ENCODE results near the gene PTX3.

PTX3 gene

DNA sequence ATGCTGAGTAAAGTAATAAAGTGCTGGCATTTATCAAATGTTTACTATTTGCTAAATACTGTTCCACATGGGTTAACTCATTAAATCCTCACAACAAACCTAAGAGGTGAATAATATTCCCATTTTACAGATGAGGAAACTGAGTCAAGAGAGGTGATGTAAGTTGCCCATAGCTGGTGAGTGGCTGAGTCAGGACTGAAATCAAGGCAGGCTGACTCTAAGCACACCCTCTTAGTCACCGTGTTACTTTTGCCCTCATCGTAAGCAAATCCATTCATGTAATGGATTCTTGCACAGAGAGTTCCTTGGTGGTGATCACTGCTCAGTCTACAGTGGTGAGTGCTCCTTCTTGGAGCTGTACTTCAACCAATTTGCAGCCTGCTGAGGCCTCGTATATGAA lies 28.9 kb upstream of the PTX3 start:
- Histone ChIP-seq H3K4me1 (no peaks in the 10 kb centered on the region), H3K27me3 (0 out of 2 replicates have a peak, but pooled peaks cover 3% of the 10 kb centered on the region), H3K9me3 (no peaks in the 10 kb centered on the region), H3K4me3 (ENCODE audit: low read depth, low read length) (no peak overlapping the region), H3K36me3 (no peaks in the 10 kb centered on the region)
- DNase-seq = no peak
- TF ChIP-seq, protein P1, sequence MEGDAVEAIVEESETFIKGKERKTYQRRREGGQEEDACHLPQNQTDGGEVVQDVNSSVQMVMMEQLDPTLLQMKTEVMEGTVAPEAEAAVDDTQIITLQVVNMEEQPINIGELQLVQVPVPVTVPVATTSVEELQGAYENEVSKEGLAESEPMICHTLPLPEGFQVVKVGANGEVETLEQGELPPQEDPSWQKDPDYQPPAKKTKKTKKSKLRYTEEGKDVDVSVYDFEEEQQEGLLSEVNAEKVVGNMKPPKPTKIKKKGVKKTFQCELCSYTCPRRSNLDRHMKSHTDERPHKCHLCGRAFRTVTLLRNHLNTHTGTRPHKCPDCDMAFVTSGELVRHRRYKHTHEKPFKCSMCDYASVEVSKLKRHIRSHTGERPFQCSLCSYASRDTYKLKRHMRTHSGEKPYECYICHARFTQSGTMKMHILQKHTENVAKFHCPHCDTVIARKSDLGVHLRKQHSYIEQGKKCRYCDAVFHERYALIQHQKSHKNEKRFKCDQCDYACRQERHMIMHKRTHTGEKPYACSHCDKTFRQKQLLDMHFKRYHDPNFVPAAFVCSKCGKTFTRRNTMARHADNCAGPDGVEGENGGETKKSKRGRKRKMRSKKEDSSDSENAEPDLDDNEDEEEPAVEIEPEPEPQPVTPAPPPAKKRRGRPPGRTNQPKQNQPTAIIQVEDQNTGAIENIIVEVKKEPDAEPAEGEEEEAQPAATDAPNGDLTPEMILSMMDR (IDR thresholded peaks at IDR 0.05; ENCODE audit: low read depth, low read length) = no peak

DNA sequence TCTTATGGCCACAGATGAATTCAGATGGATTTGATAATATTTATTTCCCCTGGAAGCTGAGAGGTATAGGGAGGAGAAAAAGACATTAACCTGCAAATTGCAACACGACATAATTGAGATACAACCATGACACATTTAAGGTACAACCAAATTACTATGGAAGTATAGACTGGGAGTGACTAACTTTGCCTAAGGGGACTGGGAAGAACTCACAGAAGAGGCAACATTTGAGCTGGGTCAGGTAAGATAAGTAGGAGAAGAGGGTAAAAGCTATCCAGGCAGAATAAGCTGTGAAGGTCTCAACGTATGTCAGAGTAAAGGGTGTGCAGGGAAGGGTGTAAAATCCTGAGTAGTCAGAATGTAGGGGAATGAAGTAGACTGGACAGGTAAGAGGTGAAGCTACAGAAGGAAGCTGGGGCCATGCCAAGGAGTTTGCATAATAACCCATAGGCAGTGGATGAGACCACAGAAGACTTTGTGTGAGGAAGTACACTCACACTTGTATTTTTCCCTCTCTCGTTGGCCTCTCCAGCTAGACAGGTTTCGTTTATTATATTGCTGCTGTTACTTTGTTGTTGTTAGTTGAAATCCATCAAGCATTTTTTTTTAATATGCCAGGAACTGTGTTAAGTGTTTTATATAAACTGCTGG lies 28.0 kb upstream of the PTX3 start:
- DNase-seq = no peak
- Histone ChIP-seq H3K27me3 (0 out of 2 replicates have a peak, but pooled peaks cover 2% of the 10 kb centered on the region), H3K36me3 (no peaks in the 10 kb centered on the region), H3K4me1 (no peaks in the 10 kb centered on the region), H3K9me3 (no peaks in the 10 kb centered on the region), H3K4me3 (ENCODE audit: low read depth, low read length) (no peak overlapping the region)
- TF ChIP-seq, protein P1 (IDR thresholded peaks at IDR 0.05; ENCODE audit: low read depth, low read length) = no peak

DNA sequence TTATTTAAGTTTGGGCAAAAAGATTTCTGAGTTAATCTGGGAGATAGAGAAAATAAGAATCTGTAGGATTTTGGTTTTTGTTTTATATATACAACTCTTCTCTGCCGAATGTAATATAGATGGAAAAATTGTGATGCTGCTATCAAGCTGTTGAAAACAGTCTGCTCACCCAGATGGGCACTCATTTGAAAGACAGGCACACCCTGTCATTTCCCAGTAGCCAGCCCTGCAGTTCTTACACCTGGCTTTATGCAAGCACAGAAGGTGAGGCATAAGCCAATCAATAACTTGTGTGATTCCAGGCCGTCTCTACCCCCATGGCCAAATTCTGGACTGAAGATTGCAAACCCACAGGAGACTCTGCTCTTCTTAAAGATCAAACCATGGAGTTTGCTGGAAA lies 27.1 kb upstream of the PTX3 start:
- no peak for DNase-seq

DNA sequence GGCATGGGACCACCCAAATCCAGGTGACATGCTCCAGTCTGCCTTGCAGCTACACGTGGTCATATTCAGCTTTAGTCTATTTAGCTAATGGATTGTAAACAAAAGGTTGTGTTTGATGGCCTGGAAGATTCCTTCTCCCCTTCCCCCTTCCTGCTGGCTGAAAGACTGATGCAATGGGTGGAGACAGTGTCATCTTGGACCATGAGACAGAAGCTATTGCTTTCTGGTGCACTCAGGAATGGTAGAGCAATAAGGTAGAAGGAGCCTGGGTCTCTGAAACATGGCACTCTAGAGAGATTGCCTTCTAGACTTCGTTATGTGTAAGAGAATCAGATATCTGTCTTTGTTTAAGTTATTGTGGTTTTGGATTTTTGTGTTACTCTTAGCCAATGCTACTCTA lies 25.7 kb upstream of the PTX3 start:
- H3K9me3 ChIP-seq = no peaks in the 10 kb centered on the region
- no peaks in the 10 kb centered on the region for H3K36me3 ChIP-seq
- TF ChIP-seq, protein P1 (IDR thresholded peaks at IDR 0.05; ENCODE audit: low read depth, low read length) = no peak
- H3K27me3 ChIP-seq = no peaks in the 10 kb centered on the region
- H3K4me1 ChIP-seq = no peaks in the 10 kb centered on the region
- DNase-seq = no peak
- H3K4me3 ChIP-seq (ENCODE audit: low read depth, low read length) = no peak overlapping the region

More for the DNA sequence above, 27.1 kb upstream of the PTX3 start:
- Histone ChIP-seq H3K4me1 (no peaks in the 10 kb centered on the region), H3K36me3 (no peaks in the 10 kb centered on the region), H3K4me3 (ENCODE audit: low read depth, low read length) (no peak overlapping the region), H3K27me3 (no peaks in the 10 kb centered on the region), H3K9me3 (no peaks in the 10 kb centered on the region)
- TF ChIP-seq, protein P1 (IDR thresholded peaks at IDR 0.05; ENCODE audit: low read depth, low read length) = no peak

DNA sequence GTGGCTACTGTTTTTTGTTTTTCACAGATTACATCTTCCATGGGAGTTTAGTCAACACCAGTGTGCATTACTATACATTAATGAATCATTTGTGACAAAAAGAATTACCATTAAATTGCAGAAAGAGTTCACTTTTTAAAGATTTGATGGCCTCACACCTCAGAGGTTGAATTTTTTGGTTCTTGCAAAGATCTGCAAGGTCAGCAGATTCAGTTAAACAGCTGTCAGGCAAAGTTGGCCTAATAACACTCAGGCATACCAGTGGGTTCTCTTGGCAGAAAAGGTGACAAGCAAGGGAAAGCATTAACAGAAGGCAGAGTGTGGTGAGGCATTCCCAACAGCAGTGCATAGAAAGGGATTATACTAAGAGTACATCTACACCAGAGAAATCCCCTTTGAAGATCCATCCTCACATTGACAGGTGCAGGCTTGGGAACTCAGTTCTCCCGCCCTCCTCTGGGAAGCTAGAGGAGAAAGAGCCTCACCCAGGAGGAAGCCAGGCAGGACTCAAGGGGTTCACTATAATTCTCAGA lies 24.3 kb upstream of the PTX3 start:
- H3K36me3 ChIP-seq = no peaks in the 10 kb centered on the region
- no peaks in the 10 kb centered on the region for H3K4me1 ChIP-seq
- TF ChIP-seq, protein P1 (IDR thresholded peaks at IDR 0.05; ENCODE audit: low read depth, low read length) = no peak
- no peak overlapping the region for H3K4me3 ChIP-seq (ENCODE audit: low read depth, low read length)
- H3K27me3 ChIP-seq = no peaks in the 10 kb centered on the region
- H3K9me3 ChIP-seq = no peaks in the 10 kb centered on the region
- no peak for DNase-seq

DNA sequence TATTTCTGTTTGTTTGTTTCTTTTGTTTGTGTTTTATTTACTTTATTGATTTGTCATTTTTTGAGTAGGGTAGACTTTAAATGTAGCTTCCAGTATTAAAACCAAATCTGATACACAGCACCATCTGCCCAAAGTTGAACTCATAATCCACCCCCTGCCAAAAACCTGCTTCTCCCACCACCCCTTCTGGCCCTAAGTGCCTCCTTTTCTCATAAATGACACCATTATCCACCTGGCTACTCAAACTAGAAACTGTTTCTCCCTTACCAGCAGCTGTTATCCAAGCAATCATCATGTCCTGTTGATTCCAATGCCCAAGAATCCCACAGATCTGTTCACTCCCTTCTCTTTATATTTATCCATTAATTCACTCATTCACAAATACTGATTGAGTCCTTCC lies 21.8 kb upstream of the PTX3 start:
- no peak for DNase-seq
- Histone ChIP-seq H3K4me3 (ENCODE audit: low read depth, low read length) (no peak overlapping the region), H3K9me3 (no peaks in the 10 kb centered on the region), H3K27me3 (no peaks in the 10 kb centered on the region), H3K36me3 (no peaks in the 10 kb centered on the region), H3K4me1 (no peaks in the 10 kb centered on the region)
- TF ChIP-seq, protein P1 (IDR thresholded peaks at IDR 0.05; ENCODE audit: low read depth, low read length) = no peak

Measured in BE2C (cell line).